Measurements from ENCODE around the gene PALD1. TPM values are rescaled to one million over a fixed set of nuclear protein-coding genes. Genes with fewer than 3 reads are reported as not detected.

PALD1 gene
- polyA plus RNA-seq, 1 of the 3 experiments (the other 2 are of a cell fraction): 0.16 TPM

- Histone ChIP-seq H3K79me2 (ENCODE audit: insufficient read depth) (no peaks in the 10 kb centered on the region), H3K27me3 (ENCODE audit: insufficient read depth) (no peaks in the 10 kb centered on the region), H3K9me3 (no peaks in the 10 kb centered on the region), H3K36me3 (replicated peaks in 1 of 2; ENCODE audit: control insufficient read depth in 1 of 2, insufficient read depth in 2 of 2, low read length in 1 of 2) (no peaks in the 10 kb centered on the region), H3K9me2 (no peaks in the 10 kb centered on the region), H4K20me1 (ENCODE audit: insufficient read depth) (no peaks in the 10 kb centered on the region), H2AFZ (ENCODE audit: low read depth) (no peak overlapping the region), H3F3A (replicated peaks; ENCODE audit: insufficient read depth) (no peaks in the 10 kb centered on the region), H3K4me3 (ENCODE audit: low read depth in 2 of 2, low read length in 1 of 2) (no peak overlapping the region), H3K9ac (no peak overlapping the region), H3K27ac (ENCODE audit: low read depth in 2 of 2, low read length in 1 of 2) (no peak overlapping the region), H3K4me2 (no peak overlapping the region), H3K4me1 (ENCODE audit: control insufficient read depth in 1 of 2, insufficient read depth in 2 of 2, low read depth in 1 of 2, low read length in 1 of 2) (peaks cover 0 to 11% of the 10 kb centered on the region in 2 experiments; a peak in 1 of 4 replicates)
- ChIA-PET CTCF (interaction anchor here (0.6 to 2.8 kb wide), 3 partner anchors 35 to 84 kb away, joined by 3 to 9 read pairs (median 7); no protein-coding TSS in a partner anchor), POLR2A (interaction anchor here (0.6 to 1.2 kb wide), 2 partner anchors 12 to 444 kb away, joined by 3 to 4 read pairs; no protein-coding TSS in a partner anchor)
- TF ChIP-seq SIN3A (IDR thresholded peaks at IDR 0.05; ENCODE audit: borderline replicate concordance, low read depth, low read length): no peak
- no peak for TF ChIP-seq NRF1 (IDR thresholded peaks at IDR 0.05; ENCODE audit: low read depth, low read length)
- TF ChIP-seq NFIC (IDR thresholded peaks at IDR 0.05; ENCODE audit: borderline replicate concordance): no peak
- no peak for TF ChIP-seq IRF3 (IDR thresholded peaks at IDR 0.05; ENCODE audit: low read depth, low read length)
- no peak for DNase-seq
- WGBS (ENCODE audit: low lambda C conversion rate): 59% methylated on average over 12 of the region's 13 CpGs
Observed at GRCh38 chr10:70496341-70497119, 18.0 kb downstream of the PALD1 start.

- no peaks in the 10 kb centered on the region for H3K9me2 ChIP-seq
- H3K4me3 ChIP-seq (ENCODE audit: low read depth in 2 of 2, low read length in 1 of 2): no peak overlapping the region
- H3K4me2 ChIP-seq: no peak overlapping the region
- TF ChIP-seq YY1 (IDR thresholded peaks at IDR 0.05; ENCODE audit: low read depth): no peak
- no peak for TF ChIP-seq TAF1 (IDR thresholded peaks at IDR 0.05; ENCODE audit: borderline replicate concordance, low read depth, low read length)
- no peak for TF ChIP-seq FOXM1 (IDR thresholded peaks at IDR 0.05; ENCODE audit: low read depth)
- TF ChIP-seq CTCF (IDR thresholded peaks at IDR 0.05): no peak
- no peak for TF ChIP-seq PBX3 (IDR thresholded peaks at IDR 0.05)
- no peak for TF ChIP-seq NRF1 (IDR thresholded peaks at IDR 0.05; ENCODE audit: low read depth, low read length)
- no peak for TF ChIP-seq MEF2A (IDR thresholded peaks at IDR 0.05; ENCODE audit: borderline replicate concordance, low read depth)
- TF ChIP-seq GATA2 (CRISPR knock-in tag; IDR thresholded peaks at IDR 0.05): no peak
- no peak for TF ChIP-seq POLR2AphosphoS5 (IDR thresholded peaks at IDR 0.05; ENCODE audit: low read depth, low read length)
- TF ChIP-seq RCOR1 (IDR thresholded peaks at IDR 0.05; ENCODE audit: low read length): no peak
- TF ChIP-seq GABPA (IDR thresholded peaks at IDR 0.05; ENCODE audit: low read depth): no peak
- no peak for TF ChIP-seq USF1 (IDR thresholded peaks at IDR 0.05; ENCODE audit: borderline replicate concordance, low read depth)
- TF ChIP-seq RAD21 (IDR thresholded peaks at IDR 0.05; ENCODE audit: low read length): no peak
- TF ChIP-seq SIN3A (IDR thresholded peaks at IDR 0.05; ENCODE audit: borderline replicate concordance, low read depth, low read length): no peak
- no peak for TF ChIP-seq MXI1 (IDR thresholded peaks at IDR 0.05; ENCODE audit: low read depth, low read length)
- H2AFZ ChIP-seq (ENCODE audit: low read depth): no peak overlapping the region
- H3K27me3 ChIP-seq (ENCODE audit: insufficient read depth): no peaks in the 10 kb centered on the region
- 88% methylated on average over 10 of the region's 13 CpGs for WGBS (ENCODE audit: low lambda C conversion rate)
- ChIA-PET POLR2A (interaction anchor here (0.6 to 1.2 kb wide), 2 partner anchors 12 to 445 kb away, joined by 3 to 4 read pairs; no protein-coding TSS in a partner anchor), CTCF (interaction anchor here (0.6 to 1.3 kb wide), 2 partner anchors 35 to 85 kb away, joined by 3 to 7 read pairs; no protein-coding TSS in a partner anchor)
- no peaks in the 10 kb centered on the region for H3F3A ChIP-seq (replicated peaks; ENCODE audit: insufficient read depth)
- no peaks in the 10 kb centered on the region for H3K9me3 ChIP-seq
- H4K20me1 ChIP-seq (ENCODE audit: insufficient read depth): no peaks in the 10 kb centered on the region
- no peak for DNase-seq
- H3K27ac ChIP-seq (ENCODE audit: low read depth in 2 of 2, low read length in 1 of 2): no peak overlapping the region
- no peak overlapping the region for H3K9ac ChIP-seq
- H3K36me3 ChIP-seq (replicated peaks in 1 of 2; ENCODE audit: control insufficient read depth in 1 of 2, insufficient read depth in 2 of 2, low read length in 1 of 2): no peaks in the 10 kb centered on the region
- H3K79me2 ChIP-seq (ENCODE audit: insufficient read depth): no peaks in the 10 kb centered on the region
- peaks cover 0 to 11% of the 10 kb centered on the region in 2 experiments; a peak in 1 of 4 replicates for H3K4me1 ChIP-seq (ENCODE audit: control insufficient read depth in 1 of 2, insufficient read depth in 2 of 2, low read depth in 1 of 2, low read length in 1 of 2)
Observed at GRCh38 chr10:70497120-70497545, 18.6 kb downstream of the PALD1 start.

Measured in SK-N-SH (cell line).